ENCODE results near the gene MYOM3. TPM values are rescaled to one million over a fixed set of nuclear protein-coding genes. Genes with fewer than 3 reads are reported as not detected.

Gene MYOM3
- total and polyA plus RNA-seq, 2 experiments from 2014 or later, result 2.0 to 2.4 TPM

- TF ChIP-seq CTCF (IDR thresholded peaks at IDR 0.05; ENCODE audit: poor library complexity), result no peak
- no peak for TF ChIP-seq EZH2phosphoT487 (IDR thresholded peaks at IDR 0.05; ENCODE audit: low read depth, severe bottlenecking, unreplicated experiment)
- no peak for TF ChIP-seq EZH2 (IDR thresholded peaks at IDR 0.05; ENCODE audit: borderline replicate concordance)
- Histone ChIP-seq H3K36me3 (replicated peaks; ENCODE audit: insufficient read depth, low read depth) (no peaks in the 10 kb centered on the region), H2AFZ (no peak overlapping the region), H3K9me3 (ENCODE audit: low read depth) (no peaks in the 10 kb centered on the region), H3K27me3 (no peaks in the 10 kb centered on the region), H3K4me3 (no peak overlapping the region), H3K4me2 (no peak overlapping the region), H3K9me2 (replicated peaks; ENCODE audit: insufficient read depth) (no peaks in the 10 kb centered on the region), H3K4me1 (ENCODE audit: insufficient read depth) (no peaks in the 10 kb centered on the region), H3K79me2 (no peaks in the 10 kb centered on the region), H3K27ac (no peak overlapping the region), H4K20me1 (ENCODE audit: insufficient read depth, poor library complexity, severe bottlenecking) (no peaks in the 10 kb centered on the region)
- no peak for DNase-seq (ENCODE audit: low spot score)
- 99% methylated on average over 5 of the region's 5 CpGs for WGBS (ENCODE audit: low lambda C conversion rate, missing lambda C conversion rate)
These were observed 15.2 kb downstream of the MYOM3 start for GRCh38 chr1:24096739-24097103.

DNA sequence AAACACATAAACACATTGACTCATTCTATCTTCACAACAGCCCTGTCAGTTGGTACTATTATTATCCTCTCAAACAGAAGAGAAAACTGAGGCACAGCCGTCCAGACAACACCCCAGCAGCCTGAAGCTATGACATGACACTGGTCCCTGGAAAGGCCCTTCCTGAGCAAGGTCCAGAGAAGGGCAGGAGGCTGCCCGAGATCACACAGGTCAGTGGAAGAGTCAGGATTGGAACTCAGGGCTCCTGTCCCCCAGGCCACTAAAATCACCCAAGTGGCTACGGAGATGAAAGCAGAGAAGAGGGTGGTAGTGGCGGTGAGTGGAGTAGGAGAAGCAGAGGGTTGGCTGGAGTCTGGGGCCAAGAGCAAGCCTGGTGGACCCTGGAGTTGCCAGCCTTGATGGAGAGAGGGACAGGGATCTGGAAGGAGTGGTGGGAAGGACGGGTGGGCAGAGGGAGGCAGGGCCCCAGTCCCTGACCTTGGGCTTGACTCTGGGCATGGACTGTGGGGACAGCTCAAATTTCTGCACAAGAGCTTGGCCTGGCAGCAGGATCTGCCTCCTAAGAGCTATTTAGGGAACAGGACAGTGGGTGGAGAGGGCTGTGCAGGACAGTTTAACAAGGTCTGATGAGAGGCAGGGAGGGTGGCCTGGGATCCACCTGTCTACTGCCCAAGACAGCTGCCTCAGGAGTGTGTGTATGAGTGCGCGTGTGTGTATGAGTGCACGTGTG lies 15.8 kb downstream of the MYOM3 start:
- Histone ChIP-seq H3K27ac (no peak overlapping the region), H3K4me1 (ENCODE audit: insufficient read depth) (no peaks in the 10 kb centered on the region), H2AFZ (no peak overlapping the region), H3K79me2 (no peaks in the 10 kb centered on the region), H3K4me2 (no peak overlapping the region), H3K9me2 (replicated peaks; ENCODE audit: insufficient read depth) (no peaks in the 10 kb centered on the region), H3K4me3 (no peak overlapping the region), H4K20me1 (ENCODE audit: insufficient read depth, poor library complexity, severe bottlenecking) (no peaks in the 10 kb centered on the region), H3K36me3 (replicated peaks; ENCODE audit: insufficient read depth, low read depth) (no peaks in the 10 kb centered on the region), H3K9me3 (ENCODE audit: low read depth) (no peaks in the 10 kb centered on the region), H3K27me3 (no peaks in the 10 kb centered on the region)
- DNase-seq (ENCODE audit: low spot score), result no peak
- TF ChIP-seq EZH2 (IDR thresholded peaks at IDR 0.05; ENCODE audit: borderline replicate concordance), result no peak
- TF ChIP-seq CTCF (IDR thresholded peaks at IDR 0.05; ENCODE audit: poor library complexity), result no peak
- TF ChIP-seq EZH2phosphoT487 (IDR thresholded peaks at IDR 0.05; ENCODE audit: low read depth, severe bottlenecking, unreplicated experiment), result no peak
- 86% methylated on average over 8 of the region's 8 CpGs for WGBS (ENCODE audit: low lambda C conversion rate, missing lambda C conversion rate)

DNA sequence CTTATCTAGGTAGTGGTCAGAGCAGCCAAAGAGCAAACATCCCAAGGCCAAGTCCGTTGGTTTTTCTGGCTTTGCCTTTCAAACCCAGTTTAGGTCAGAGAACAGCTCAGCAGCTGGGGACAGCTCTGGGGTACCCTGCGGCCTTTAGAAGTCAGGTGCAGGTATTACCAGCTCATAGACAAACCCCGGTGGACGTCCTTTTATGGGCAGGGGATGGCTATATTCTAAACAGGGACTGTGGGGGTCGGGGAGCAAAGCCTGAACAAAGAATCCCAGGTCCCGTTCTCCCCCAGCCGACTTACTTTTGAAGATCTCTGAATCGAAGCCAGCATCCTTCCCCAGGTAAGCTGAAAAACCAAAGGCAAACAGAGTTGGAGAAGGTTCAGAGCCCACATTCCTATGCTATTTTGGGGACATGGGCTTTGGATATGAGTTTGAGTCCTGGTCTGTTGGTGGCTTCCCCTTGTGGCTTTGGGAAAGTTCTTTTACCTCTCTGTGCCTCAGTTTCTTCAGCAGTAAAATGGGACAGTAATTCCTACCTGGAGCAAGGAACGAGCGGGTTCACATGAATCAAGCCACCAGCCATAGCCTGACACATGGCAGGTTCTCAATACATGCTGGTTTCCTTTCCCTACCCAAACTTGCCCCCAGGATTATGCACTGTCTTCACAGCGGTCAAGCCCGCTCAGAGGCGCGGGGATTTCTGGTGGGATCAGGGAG lies 16.6 kb downstream of the MYOM3 start:
- Histone ChIP-seq H4K20me1 (ENCODE audit: insufficient read depth, poor library complexity, severe bottlenecking) (no peaks in the 10 kb centered on the region), H3K9me2 (replicated peaks; ENCODE audit: insufficient read depth) (no peaks in the 10 kb centered on the region), H3K4me1 (ENCODE audit: insufficient read depth) (no peaks in the 10 kb centered on the region), H3K4me3 (no peak overlapping the region), H3K27me3 (no peaks in the 10 kb centered on the region), H3K9me3 (ENCODE audit: low read depth) (no peaks in the 10 kb centered on the region), H3K79me2 (no peaks in the 10 kb centered on the region), H3K27ac (no peak overlapping the region), H2AFZ (no peak overlapping the region), H3K36me3 (replicated peaks; ENCODE audit: insufficient read depth, low read depth) (no peaks in the 10 kb centered on the region), H3K4me2 (no peak overlapping the region)
- 73% methylated on average over 14 of the region's 14 CpGs for WGBS (ENCODE audit: low lambda C conversion rate, missing lambda C conversion rate)
- no peak for DNase-seq (ENCODE audit: low spot score)
- TF ChIP-seq EZH2phosphoT487 (IDR thresholded peaks at IDR 0.05; ENCODE audit: low read depth, severe bottlenecking, unreplicated experiment), result no peak

GRCh38 chr1:24094554-24094953 lies 17.4 kb downstream of the MYOM3 start:
- 87% methylated on average over 5 of the region's 5 CpGs for WGBS (ENCODE audit: low lambda C conversion rate, missing lambda C conversion rate)
- TF ChIP-seq EZH2phosphoT487 (IDR thresholded peaks at IDR 0.05; ENCODE audit: low read depth, severe bottlenecking, unreplicated experiment), result no peak
- no peak overlapping the region for H2AFZ ChIP-seq

More at GRCh38 chr1:24094554-24094953, 17.4 kb downstream of the MYOM3 start:
- H3K79me2 ChIP-seq, result no peaks in the 10 kb centered on the region
- no peaks in the 10 kb centered on the region for H3K4me1 ChIP-seq (ENCODE audit: insufficient read depth)
- no peak overlapping the region for H3K4me3 ChIP-seq
- no peaks in the 10 kb centered on the region for H3K27me3 ChIP-seq
- H3K36me3 ChIP-seq (replicated peaks; ENCODE audit: insufficient read depth, low read depth), result no peaks in the 10 kb centered on the region
- H3K27ac ChIP-seq, result no peak overlapping the region
- DNase-seq (ENCODE audit: low spot score), result no peak
- H3K9me3 ChIP-seq (ENCODE audit: low read depth), result no peaks in the 10 kb centered on the region
- H3K4me2 ChIP-seq, result no peak overlapping the region
- H3K9me2 ChIP-seq (replicated peaks; ENCODE audit: insufficient read depth), result no peaks in the 10 kb centered on the region
- H4K20me1 ChIP-seq (ENCODE audit: insufficient read depth, poor library complexity, severe bottlenecking), result no peaks in the 10 kb centered on the region
